Activated CD4-positive, alpha-beta memory T cell treated with anti-CD3 and anti-CD28 coated beads for 36 hours (primary cell): ENCODE measurements around the gene TYW1B. TPM values are rescaled to one million over a fixed set of nuclear protein-coding genes. Genes with fewer than 3 reads are reported as not detected.
"Not testable (repeated sequence)": the region's sequence is repeated elsewhere in the genome, so short reads cannot be mapped to it uniquely, and the experiment has no call there.

Experiments used
- CTCF ChIA-PET: fragments of 350-600 bp; sonication (Branson Sonifier 250); formaldehyde crosslinking; loops from one replicate; lab custom pipeline; 2021; ENCODE audit warnings: antibody characterized with exemption, inconsistent platforms; lab: Charles Lee
- POLR2A ChIA-PET: fragments of 350-600 bp; sonication (Branson Sonifier 250); formaldehyde crosslinking; loops from one replicate; lab custom pipeline; 2021; ENCODE audit warnings: antibody characterized with exemption; lab: Charles Lee
- DNase-seq: peaks from one replicate; pipeline ENCODE4 v3.0.0-alpha.2; 2020
- H3K27ac Mint-ChIP-seq: one replicate; pipeline ENCODE4 v1.8.0; 2021; ENCODE audit warnings: mixed read lengths
- H3K27me3 Mint-ChIP-seq: one replicate; pipeline ENCODE4 v1.8.0; 2021; ENCODE audit warnings: mixed read lengths
- H3K36me3 Mint-ChIP-seq: one replicate; pipeline ENCODE4 v1.8.0; 2021; ENCODE audit warnings: mixed read lengths
- H3K4me1 Mint-ChIP-seq: one replicate; pipeline ENCODE4 v1.8.0; 2021; ENCODE audit warnings: low read depth, mixed read lengths
- H3K4me3 Mint-ChIP-seq: one replicate; pipeline ENCODE4 v1.8.0; 2021; ENCODE audit warnings: mild to moderate bottlenecking, mixed read lengths
- H3K9me3 Mint-ChIP-seq: one replicate; pipeline ENCODE4 v1.8.0; 2021; ENCODE audit warnings: mixed read lengths
- intact Hi-C: fragments of 100-400 bp; cut with micrococcal nuclease; formaldehyde crosslinking; loops from one replicate; pipeline ENCODE4 v1.15.1; 2023
- microRNA-seq: library from miRNA; unstranded; fragments of <30 nt; microRNA quantifications from one replicate; pipeline ENCODE4 v1.2.0, GENCODE V29; 2022; ENCODE audit warnings: borderline number of aligned reads, borderline microRNAs expressed, borderline replicate concordance
- total RNA-seq, 2 experiments: library from RNA; stranded (reverse); gene quantifications; one replicate each; pipeline ENCODE4 v1.2.3, GENCODE V29; 2021

Gene TYW1B
- total RNA-seq, 2 experiments from 2014 or later = 2.9 to 3.8 TPM

DNA sequence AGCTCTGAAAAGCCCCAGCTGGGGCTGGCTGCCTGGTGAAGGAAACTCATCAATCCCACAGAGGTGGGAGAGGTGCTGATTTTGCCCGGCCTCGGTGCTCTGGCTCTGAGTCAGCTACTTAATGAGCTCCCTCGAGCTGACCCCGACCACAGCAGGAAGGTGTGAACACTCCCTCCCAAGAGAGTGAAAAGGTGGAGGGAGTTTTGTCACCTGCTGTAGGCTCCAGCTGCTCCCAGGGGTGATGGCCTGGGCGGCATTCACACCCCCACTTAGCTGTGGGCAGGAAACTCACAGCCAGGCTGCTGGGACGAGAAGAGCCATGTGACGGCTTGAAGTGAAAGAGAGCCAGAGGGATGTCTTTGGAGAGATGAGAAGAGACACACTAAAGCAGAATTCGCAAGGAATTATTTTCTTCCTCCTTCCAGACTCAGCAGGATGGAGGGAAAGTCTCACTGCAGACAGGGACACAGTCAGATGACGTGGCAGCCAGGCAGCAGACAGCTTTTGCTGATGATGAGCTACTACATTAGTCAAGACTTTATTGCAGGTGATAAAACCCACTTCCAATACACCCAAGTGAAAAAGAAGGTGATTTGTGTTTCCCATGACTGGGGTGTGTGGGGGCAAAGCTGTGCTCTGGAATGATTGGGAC lies 281.3 kb downstream of the TYW1B start:
- CTCF ChIA-PET, H3K9me3 Mint-ChIP-seq, H3K4me3 Mint-ChIP-seq, H3K36me3 Mint-ChIP-seq, H3K4me1 Mint-ChIP-seq, H3K27ac Mint-ChIP-seq, intact Hi-C loops, H3K27me3 Mint-ChIP-seq, DNase-seq, POLR2A ChIA-PET: not testable (repeated sequence)

- H3K9me3 Mint-ChIP-seq, H3K4me3 Mint-ChIP-seq, CTCF ChIA-PET, H3K36me3 Mint-ChIP-seq, H3K27me3 Mint-ChIP-seq, H3K27ac Mint-ChIP-seq, POLR2A ChIA-PET, DNase-seq, intact Hi-C loops, H3K4me1 Mint-ChIP-seq: not testable (repeated sequence)
These were observed 283.5 kb downstream of the TYW1B start for GRCh38 chr7:72544531-72544930.

DNA sequence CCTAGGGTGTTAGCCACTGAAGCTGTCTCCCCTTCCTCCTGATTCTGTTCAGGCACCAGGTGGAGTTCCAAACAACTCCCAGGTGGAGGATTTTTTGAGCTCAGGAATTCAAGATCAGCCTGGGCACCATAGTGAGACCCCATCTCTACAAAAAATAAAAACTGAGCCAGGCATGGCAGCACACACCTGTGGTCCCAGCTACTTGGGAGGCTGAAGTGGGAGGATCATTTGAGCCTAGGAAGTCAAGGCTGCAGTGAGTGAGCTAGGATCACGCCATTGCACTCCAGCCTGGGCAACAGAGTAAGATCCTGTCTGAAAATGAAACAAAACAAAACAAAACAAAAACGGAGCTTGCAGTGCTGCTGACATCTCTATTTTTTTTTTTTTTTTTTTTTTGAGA lies 287.1 kb downstream of the TYW1B start:
- H3K4me1 Mint-ChIP-seq = no peaks in the 10 kb centered on the region
- H3K9me3 Mint-ChIP-seq = no peaks in the 10 kb centered on the region
- ChIA-PET CTCF (no interaction called here), POLR2A (no interaction called here)
- intact Hi-C loops = no loop called here
- H3K36me3 Mint-ChIP-seq = no peaks in the 10 kb centered on the region
- H3K27me3 Mint-ChIP-seq = no peaks in the 10 kb centered on the region
- no peak overlapping the region for H3K4me3 Mint-ChIP-seq
- no peak for DNase-seq
- no peak overlapping the region for H3K27ac Mint-ChIP-seq

DNA sequence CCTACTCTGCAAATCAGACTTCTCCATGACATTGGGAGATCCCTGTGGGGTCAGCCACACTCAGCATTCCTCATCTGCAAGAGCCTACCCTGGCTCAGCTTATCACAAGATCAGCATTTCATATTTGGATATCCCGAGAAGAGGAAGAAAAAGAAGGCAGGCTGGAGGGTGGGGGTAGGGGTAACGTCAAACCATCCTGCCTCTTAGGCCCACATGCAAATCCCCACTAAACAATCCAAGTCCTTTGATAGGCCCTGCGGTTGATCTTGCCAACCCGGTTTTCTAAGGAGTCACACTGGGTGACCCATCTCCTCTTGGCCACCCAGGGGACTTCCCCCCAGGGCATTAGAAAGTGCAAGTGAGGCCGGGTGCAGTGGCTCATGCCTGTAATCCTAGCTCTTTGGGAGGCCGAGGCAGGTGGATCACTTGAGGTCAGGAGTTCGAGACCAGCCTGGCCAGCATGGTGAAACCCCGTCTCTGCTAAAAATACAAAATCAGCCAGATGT lies 287.8 kb downstream of the TYW1B start:
- Mint-ChIP-seq H3K4me3 (no peak overlapping the region), H3K27me3 (no peaks in the 10 kb centered on the region), H3K9me3 (no peaks in the 10 kb centered on the region), H3K27ac (no peak overlapping the region), H3K4me1 (no peaks in the 10 kb centered on the region), H3K36me3 (no peaks in the 10 kb centered on the region)
- intact Hi-C loops = no loop called here
- ChIA-PET CTCF (no interaction called here), POLR2A (no interaction called here)
- no peak for DNase-seq

DNA sequence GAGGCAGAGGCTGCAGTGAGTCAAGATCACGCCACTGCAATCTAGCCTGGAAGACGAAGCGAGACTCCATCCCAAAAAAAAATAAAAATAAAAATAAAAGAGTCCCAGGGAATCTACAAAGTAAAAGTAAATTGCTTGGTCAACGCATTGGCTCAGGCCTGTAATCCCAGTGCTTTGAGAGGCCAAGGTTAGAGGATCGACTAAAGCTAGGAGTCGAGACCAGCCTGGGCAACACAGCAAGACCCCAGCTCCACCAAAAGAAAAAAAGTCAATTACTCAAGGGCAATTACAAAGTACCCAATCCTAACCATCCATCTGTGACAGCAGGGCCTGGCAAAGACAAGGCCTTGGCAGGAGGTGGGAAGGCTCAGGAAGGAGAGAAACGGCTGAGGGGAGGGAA lies 288.3 kb downstream of the TYW1B start:
- H3K4me1 Mint-ChIP-seq = no peaks in the 10 kb centered on the region
- intact Hi-C loops = no loop called here

DNA sequence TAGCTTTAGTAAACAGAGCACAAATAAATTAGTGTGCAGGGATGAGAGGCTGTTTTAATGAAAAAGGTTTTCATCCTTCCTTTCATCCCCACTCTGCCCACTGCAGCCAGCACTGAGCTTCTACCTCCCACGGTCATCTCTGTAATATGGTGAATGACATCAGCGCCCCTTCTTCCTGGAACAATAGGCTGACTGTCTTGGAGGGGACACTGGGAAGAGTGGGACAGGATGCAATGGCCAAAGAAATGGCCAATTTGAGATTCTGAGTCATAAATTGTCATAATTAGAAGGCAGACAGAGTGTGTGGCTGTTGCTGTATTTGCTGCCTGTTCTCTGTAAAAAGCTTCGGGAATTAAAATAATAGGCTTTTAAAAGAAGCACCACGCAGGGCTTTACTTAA lies 289.1 kb downstream of the TYW1B start:
- Mint-ChIP-seq H3K27ac (no peak overlapping the region), H3K9me3 (no peaks in the 10 kb centered on the region), H3K4me1 (no peaks in the 10 kb centered on the region), H3K36me3 (no peaks in the 10 kb centered on the region), H3K4me3 (no peak overlapping the region), H3K27me3 (no peaks in the 10 kb centered on the region)
- CTCF ChIA-PET = no interaction called here
- DNase-seq = no peak
- intact Hi-C loops = no loop called here
- POLR2A ChIA-PET = no interaction called here

More for the DNA sequence above, 288.3 kb downstream of the TYW1B start:
- H3K27me3 Mint-ChIP-seq = no peaks in the 10 kb centered on the region
- no peak for DNase-seq
- H3K9me3 Mint-ChIP-seq = no peaks in the 10 kb centered on the region
- H3K4me3 Mint-ChIP-seq = no peak overlapping the region
- POLR2A ChIA-PET = no interaction called here
- H3K27ac Mint-ChIP-seq = no peak overlapping the region
- CTCF ChIA-PET = no interaction called here
- no peaks in the 10 kb centered on the region for H3K36me3 Mint-ChIP-seq

- Mint-ChIP-seq H3K4me3 (no peak overlapping the region), H3K9me3 (no peaks in the 10 kb centered on the region), H3K27ac (no peak overlapping the region), H3K36me3 (no peaks in the 10 kb centered on the region), H3K4me1 (no peaks in the 10 kb centered on the region), H3K27me3 (no peaks in the 10 kb centered on the region)
- ChIA-PET CTCF (no interaction called here), POLR2A (no interaction called here)
- no peak for DNase-seq
- intact Hi-C loops = no loop called here
These were observed 289.9 kb downstream of the TYW1B start for GRCh38 chr7:72538147-72538546.

- DNase-seq, H3K4me1 Mint-ChIP-seq, H3K36me3 Mint-ChIP-seq, intact Hi-C loops, H3K27ac Mint-ChIP-seq, H3K4me3 Mint-ChIP-seq, H3K27me3 Mint-ChIP-seq, H3K9me3 Mint-ChIP-seq, POLR2A ChIA-PET, CTCF ChIA-PET: not testable (repeated sequence)
These were observed 292.0 kb downstream of the TYW1B start for GRCh38 chr7:72536038-72536437.

DNA sequence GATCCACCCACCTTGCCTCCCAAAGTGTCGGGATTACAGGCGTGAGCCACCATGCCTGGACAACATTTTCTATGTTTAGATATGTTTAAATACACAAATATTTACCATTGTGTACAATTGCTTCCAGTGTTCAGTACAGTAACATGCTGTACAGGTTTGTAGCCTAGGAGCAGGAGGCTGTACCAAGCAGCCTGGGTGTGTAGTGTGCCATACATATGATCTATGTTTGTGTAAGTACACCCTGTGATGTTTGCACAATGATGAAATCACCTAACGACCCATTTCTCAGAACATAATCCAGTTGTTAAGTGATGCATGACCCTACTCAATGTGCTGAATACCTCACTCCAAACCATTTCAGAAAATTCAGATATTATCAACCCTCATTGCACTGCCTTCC lies 297.0 kb downstream of the TYW1B start:
- CTCF ChIA-PET, H3K9me3 Mint-ChIP-seq, H3K36me3 Mint-ChIP-seq, DNase-seq, POLR2A ChIA-PET, H3K4me3 Mint-ChIP-seq, H3K27ac Mint-ChIP-seq, H3K4me1 Mint-ChIP-seq, intact Hi-C loops, H3K27me3 Mint-ChIP-seq: not testable (repeated sequence)

Small RNAs within 50 kb of the gene (microRNA-seq; reads per million reads assigned to microRNA genes)
- gene MIR4650-2 = not detected

Other genes with a start within 250 kb of the TYW1B start
- gene POM121, start 96.9 kb upstream of the TYW1B start, total RNA-seq = 10 to 100 TPM; 46.4 to 49.5 TPM
- gene TRIM74, start 141.3 kb upstream of the TYW1B start, total RNA-seq = 1 to 10 TPM in 1 of 2 experiments, under 1 TPM in 1; 0.63 to 1.1 TPM
- gene SPDYE8, start 201.6 kb upstream of the TYW1B start, total RNA-seq = not detected
- not detected for gene SPDYE11, start 229.7 kb upstream of the TYW1B start, total RNA-seq